HG02852 (cell line): ENCODE measurements around the gene FOXR1.

ENCODE experiments used
- ATAC-seq: cut with Tn5 transposase; IDR thresholded peaks from one replicate; pipeline ENCODE4 v1.9.1; 2021; ENCODE audit warnings: mild to moderate bottlenecking, moderate library complexity; ENCODE audit not compliant: unreplicated experiment

The FOXR1 gene

DNA sequence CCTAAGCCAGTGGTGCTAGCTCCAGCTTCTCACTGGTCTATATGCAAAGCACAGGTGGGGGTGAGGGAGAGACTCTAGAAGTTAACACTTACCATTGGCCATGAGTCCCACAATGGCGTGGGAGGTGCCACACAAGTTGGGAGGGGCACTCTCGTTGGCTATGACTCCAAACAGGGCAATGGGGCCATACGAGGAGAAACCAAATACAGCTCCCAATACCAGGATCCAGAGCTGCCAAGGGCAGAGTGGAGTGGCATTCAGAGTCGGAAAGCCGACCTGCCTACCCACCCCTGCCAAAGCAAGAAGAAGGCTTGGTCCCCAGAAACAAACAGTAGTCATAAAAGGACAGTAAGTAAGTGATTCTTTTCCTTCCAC, 53.5 kb downstream of the FOXR1 start:
- ATAC-seq, result no peak

DNA sequence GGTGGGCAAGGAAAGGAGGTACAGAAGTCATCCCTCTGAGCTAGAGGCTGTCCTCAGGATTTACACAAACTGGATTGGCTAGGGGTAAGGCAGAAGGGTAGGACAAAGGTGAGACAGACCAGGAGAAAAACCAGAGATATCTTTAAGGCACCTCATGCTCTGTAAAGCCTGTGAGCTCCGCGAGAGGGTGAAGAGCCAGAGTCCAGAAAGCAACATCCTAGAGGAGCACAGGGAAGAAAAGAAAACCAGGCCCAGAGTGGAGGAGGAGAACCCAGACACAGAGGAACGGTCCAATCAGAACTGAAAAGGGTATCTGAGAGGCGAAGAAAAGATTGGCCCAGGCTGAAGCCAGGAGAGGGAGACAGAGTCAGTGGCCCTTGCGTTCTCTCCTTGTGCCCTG, 54.0 kb downstream of the FOXR1 start:
- ATAC-seq, result no peak

DNA sequence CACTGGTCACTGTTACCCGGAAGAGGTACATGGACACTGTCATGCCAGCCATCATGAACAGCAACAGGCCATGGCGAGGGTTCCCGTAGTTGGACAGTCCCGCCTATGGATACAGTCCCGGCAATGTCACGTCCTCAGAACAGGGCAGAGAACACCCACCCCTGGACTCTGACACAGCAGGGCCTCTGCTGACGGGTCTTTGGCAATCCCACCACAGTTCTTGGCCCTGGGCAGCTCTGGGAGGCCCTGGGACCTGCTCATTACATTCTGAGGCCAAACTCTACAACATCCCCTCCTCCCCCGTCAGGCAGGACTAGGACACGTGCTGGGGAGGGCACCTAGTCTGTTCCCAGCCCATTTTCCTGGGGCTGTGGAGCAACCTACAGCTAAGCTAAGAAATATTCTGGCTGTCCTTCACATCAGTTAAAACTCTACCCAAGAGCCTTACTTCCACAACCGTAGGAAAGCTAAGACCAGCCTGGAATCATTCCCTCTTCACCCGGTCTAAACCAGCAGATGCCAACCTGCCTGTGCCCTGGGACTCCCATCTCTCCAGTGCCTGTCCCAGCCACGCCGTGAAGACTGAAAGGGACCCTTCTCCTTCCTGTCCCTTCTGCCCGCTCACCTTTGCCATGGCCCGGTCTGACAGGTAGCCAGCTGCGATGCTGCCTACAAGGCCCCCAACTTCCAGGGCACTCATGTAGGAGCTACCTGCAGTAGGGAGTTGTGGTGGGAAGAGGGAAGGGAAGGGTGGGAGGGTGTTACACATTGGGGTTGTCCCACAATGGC, 54.6 kb downstream of the FOXR1 start:
- no peak for ATAC-seq

DNA sequence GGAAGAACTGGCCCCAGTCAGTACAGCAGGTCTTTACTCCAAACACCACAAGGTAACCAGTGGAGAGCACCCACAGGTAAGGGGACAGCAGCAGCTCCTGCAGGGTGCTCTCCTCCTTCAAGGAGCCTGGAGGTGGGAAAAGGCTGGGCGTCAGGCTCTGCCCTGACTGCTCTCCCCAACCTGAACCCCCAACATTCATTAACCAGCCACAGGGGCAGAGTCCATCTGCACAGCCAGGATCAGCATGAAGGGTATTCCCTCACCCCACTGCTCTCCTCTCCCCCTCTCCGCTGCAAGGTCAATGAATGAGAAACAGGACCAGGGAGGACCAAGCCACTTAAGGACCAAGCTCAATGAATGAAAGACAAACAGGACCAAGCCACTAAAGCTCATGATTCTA, 55.4 kb downstream of the FOXR1 start:
- no peak for ATAC-seq

DNA sequence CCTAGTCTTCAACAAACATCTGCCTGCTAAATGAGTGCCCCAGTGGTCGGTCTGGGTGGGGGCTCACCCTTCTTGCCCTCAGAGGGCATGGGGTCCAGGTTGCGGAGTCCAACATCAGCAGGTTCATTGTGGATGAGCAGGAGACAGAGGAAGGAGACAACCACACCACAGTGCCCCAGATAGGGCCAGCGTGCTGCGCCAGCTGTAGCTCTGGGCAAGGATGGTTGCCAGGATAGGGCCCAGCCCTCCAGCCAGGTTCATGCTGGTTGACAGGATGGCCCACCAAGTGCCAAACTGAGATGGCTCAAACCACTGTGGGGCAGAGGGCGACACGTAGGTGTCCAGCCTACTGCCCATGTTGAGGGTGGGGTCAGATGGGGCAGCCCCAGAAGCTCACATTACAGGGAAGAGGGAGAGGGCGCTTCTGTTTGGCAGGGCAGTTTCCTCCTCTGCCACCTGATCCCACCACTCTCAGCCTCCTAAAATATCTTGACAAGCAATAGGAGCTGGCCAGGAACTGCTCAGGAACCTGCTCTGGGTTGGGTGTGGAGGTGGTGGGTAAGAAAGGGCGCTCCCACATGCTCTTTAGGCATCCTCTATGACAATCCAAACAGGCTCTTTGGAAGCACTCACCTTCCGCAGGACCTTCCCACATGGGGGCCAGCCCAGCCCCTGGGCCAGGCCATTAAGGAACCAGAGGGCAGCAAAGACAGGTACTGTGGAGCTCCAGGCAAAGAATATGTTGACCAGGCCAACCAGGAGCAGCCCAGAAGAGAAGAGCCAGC, 56.2 kb downstream of the FOXR1 start:
- no peak for ATAC-seq

DNA sequence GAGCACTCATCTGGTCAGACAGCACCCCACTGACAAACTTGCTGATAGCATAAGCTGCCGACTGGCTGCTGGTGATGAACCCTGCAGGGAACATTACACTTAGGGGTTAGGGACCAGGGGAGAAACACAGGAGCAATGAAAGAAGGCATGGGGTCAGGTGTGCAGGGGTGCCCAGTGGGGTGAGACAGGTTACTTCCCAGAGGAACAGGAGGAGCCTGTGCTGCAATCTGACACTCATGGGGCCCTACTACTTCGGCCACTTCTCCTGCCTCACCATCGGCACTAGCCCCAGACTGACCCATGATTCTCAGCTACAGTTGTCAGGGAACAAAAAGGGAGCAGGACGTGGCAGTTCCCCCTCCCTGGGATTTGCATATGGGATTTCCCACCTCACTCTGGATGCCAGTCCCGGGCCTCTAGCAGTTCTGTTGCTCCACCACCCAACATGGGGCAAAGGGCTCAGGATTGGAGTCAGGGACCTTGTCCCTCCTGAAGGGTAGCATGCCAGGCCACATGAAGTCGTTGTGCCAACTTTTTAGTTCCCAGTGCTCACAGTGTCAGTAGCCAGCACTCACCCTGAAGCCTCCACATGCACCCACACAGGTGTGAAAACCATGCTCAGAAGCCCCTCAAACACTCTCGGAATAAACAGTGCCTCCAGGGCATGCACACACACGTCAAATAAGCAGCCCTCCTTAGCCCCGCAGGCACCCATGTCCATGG, 56.9 kb downstream of the FOXR1 start:
- ATAC-seq, result no peak

DNA sequence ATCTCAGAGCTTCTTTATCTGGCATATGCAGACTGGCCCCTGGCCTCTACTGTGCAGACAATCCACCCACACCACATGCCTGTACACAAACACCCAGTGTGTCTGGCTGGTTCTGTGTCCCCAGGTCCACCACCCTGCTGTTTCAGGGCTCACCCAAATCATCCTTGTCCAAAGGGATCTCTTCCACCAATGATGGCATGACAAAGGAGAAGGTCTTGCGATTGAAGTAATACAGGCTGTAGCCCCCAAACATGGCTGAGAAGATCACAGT, 57.4 kb downstream of the FOXR1 start:
- no peak for ATAC-seq

DNA sequence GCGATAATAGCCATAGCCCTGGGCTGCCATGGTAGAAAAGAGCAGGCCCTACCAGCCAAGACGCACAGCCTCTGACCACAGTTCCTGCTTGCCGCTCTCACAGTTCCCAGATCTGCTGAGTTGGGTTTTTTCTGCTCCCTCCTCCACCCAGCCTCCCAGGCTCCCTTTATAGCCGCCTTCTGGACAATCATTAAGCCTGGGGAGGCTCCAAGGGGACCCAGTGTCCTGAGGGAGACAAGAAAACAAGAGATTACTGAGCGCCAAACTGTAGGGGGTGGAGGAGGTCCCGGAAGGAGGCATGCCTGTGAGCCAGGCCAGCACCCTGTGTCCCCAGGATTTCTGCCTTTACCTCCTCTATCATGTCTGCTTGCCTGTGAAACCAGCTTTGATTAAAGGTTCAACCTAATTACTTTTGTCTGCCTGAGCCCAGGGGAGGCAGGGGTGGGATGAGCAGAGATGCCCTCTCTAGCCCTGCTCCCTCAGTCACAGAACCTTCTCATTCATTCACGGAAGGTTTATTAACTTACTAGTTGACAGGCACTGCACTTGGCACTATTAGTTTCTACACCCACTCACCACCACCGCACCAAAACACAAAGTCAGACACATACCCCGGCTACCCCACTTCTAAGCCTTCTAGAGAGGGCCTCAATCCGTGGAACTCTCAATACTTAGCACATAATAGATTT, 57.9 kb downstream of the FOXR1 start:
- ATAC-seq, result peak; percentile 11

DNA sequence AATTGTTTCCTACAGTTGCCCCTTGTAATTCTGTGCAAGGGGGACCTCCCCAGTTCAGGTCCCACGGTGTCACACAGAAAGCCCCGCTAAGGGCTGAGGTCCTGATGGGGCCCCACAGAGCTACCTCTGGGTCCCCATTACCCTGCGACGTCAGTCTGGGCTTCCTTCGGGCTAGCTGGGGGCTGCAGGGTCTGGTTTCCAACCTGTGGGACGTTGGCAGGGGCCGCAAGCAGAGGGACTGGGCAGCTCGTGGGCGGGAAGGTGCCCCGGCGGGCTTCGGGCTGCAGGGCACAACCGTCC, 58.4 kb downstream of the FOXR1 start:
- peak; percentile 4 for ATAC-seq

DNA sequence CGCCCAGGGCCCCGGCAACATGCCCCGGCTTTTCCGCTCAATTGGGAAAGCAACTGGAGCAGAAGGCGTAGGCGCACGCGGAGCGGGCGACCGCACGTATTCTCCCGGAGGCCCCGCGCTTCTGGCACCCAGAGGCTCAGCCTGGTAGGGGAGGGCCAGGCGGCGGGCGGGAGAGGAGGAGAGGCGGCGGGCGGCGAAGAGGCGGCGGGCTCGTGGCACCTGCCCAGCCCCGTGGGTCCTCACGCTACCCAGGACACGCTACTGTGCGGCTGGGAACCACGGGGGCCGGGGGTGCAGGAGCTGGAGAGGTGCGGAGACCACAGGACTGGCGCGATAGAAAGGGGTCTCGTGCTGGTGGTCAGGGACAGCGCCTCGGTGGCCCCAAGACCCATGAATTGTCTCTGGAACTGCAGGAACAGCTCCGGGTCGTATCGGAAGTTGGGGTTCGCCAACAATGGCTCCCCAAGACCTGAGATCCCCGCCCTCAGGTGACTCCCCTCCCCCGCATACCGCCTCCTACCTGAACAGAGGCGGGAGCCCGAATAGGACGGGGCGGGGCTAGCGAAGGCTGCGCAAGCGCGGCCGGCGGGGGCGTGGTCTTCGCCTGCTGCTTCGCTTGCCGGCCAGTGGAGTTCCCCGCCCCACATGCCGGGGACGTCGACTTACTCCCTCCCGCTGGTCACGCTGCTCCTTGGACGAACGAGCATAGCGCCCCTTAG, 58.9 kb downstream of the FOXR1 start, which contains the start of gene SLC37A4:
Gene SLC37A4 (minus strand): TSS at position 549 of the 719 bp plus-strand sequence.
- ATAC-seq, result peak; percentile 86
